Measurements from ENCODE around the gene SLC38A2. TPM values are rescaled to one million over a fixed set of nuclear protein-coding genes. Genes with fewer than 3 reads are reported as not detected.

The SLC38A2 gene
- total and polyA plus RNA-seq, 9 donors, result 124 to 390 (median 197) TPM

- Histone ChIP-seq H3K27ac (no peak overlapping the region), H3K4me3 (no peak overlapping the region), H3K27me3 (no peaks in the 10 kb centered on the region), H3K36me3 (no peaks in the 10 kb centered on the region), H3K9me3 (no peaks in the 10 kb centered on the region), H3K4me1 (ENCODE audit: insufficient read depth) (no peaks in the 10 kb centered on the region)
- no peak for DNase-seq
- no peak for TF ChIP-seq CTCF (IDR thresholded peaks at IDR 0.05)
- no peak for TF ChIP-seq POLR2A (IDR thresholded peaks at IDR 0.05)
- no peak for TF ChIP-seq EP300 (IDR thresholded peaks at IDR 0.05)
- WGBS, 3 donors, result 68 to 71% (median 70%) methylated on average over 4 of the region's 4 CpGs
- intact Hi-C loops (cut with DNase I), result no loop called here
These were observed 22.8 kb upstream of the SLC38A2 start for GRCh38 chr12:46395388-46395787.

- Histone ChIP-seq H3K4me1 (ENCODE audit: insufficient read depth) (peaks cover 10% of the 10 kb centered on the region), H3K36me3 (no peaks in the 10 kb centered on the region), H3K27me3 (no peaks in the 10 kb centered on the region), H3K4me3 (no peak overlapping the region), H3K9me3 (no peaks in the 10 kb centered on the region), H3K27ac (no peak overlapping the region)
- 77 to 88% (median 87%) methylated on average over 1 of the region's 1 CpG for WGBS, 3 donors
- TF ChIP-seq CTCF (IDR thresholded peaks at IDR 0.05) (no peak), POLR2A (IDR thresholded peaks at IDR 0.05) (no peak), EP300 (IDR thresholded peaks at IDR 0.05) (no peak)
- intact Hi-C loops (cut with DNase I), result no loop called here
- DNase-seq, result no peak
These were observed 19.1 kb upstream of the SLC38A2 start for GRCh38 chr12:46391630-46392029.

GRCh38 chr12:46390881-46391280, 18.3 kb upstream of the SLC38A2 start:
- intact Hi-C loops (cut with DNase I), result no loop called here

GRCh38 chr12:46390304-46390703, 17.7 kb upstream of the SLC38A2 start:
- peaks cover 13% of the 10 kb centered on the region for H3K4me1 ChIP-seq (ENCODE audit: insufficient read depth)
- intact Hi-C loops (cut with DNase I), result no loop called here
- no peak overlapping the region for H3K27ac ChIP-seq

More at GRCh38 chr12:46390881-46391280, 18.3 kb upstream of the SLC38A2 start:
- Histone ChIP-seq H3K9me3 (no peaks in the 10 kb centered on the region), H3K27me3 (no peaks in the 10 kb centered on the region), H3K36me3 (no peaks in the 10 kb centered on the region), H3K4me1 (ENCODE audit: insufficient read depth) (peaks cover 10% of the 10 kb centered on the region), H3K4me3 (no peak overlapping the region), H3K27ac (no peak overlapping the region)
- TF ChIP-seq CTCF (IDR thresholded peaks at IDR 0.05), result no peak
- TF ChIP-seq POLR2A (IDR thresholded peaks at IDR 0.05), result no peak
- TF ChIP-seq EP300 (IDR thresholded peaks at IDR 0.05), result no peak
- no peak for DNase-seq
- WGBS, 3 donors, result 88 to 94% (median 92%) methylated on average over 4 of the region's 4 CpGs

More at GRCh38 chr12:46390304-46390703, 17.7 kb upstream of the SLC38A2 start:
- Histone ChIP-seq H3K27me3 (no peaks in the 10 kb centered on the region), H3K9me3 (no peaks in the 10 kb centered on the region), H3K4me3 (no peak overlapping the region), H3K36me3 (no peaks in the 10 kb centered on the region)
- TF ChIP-seq POLR2A (IDR thresholded peaks at IDR 0.05) (no peak), EP300 (IDR thresholded peaks at IDR 0.05) (no peak), CTCF (IDR thresholded peaks at IDR 0.05) (no peak)
- DNase-seq, result no peak
- WGBS, 3 donors, result 89 to 94% (median 92%) methylated on average over 1 of the region's 1 CpG
